Uterus (tissue), 4 donors: ENCODE data around the gene PWWP2B. TPM values are rescaled to one million over a fixed set of nuclear protein-coding genes. Genes with fewer than 3 reads are reported as not detected.

Experiments
- DNase-seq, 2 donors: peaks; one replicate each; pipeline ENCODE4 v3.0.0-alpha.2; 2019 to 2020
- H3K27ac ChIP-seq, 2 donors: fragments of 200-600 bp; sonication (generic); 1 replicate in 1 of 2; 2 replicates in 1 of 2; pipeline ENCODE4 v1.5.1; 2016 to 2018
- H3K27me3 ChIP-seq, 2 donors: fragments of 200-600 bp; sonication (generic); one replicate each; pipeline ENCODE4 v1.5.1; 2018 to 2019; ENCODE audit warnings: control low read depth in 1 of 2
- H3K36me3 ChIP-seq, 2 donors: fragments of 200-600 bp; sonication (generic); one replicate each; pipeline ENCODE4 v1.5.1; 2019; ENCODE audit warnings: control low read depth in 1 of 2
- H3K4me1 ChIP-seq, 2 donors: fragments of 200-600 bp; sonication (generic); one replicate each; pipeline ENCODE4 v1.5.1; 2018 to 2019; ENCODE audit warnings: control low read depth in 1 of 2
- H3K4me3 ChIP-seq, 2 donors: fragments of 200-600 bp; sonication (generic); 1 replicate in 1 of 2; 2 replicates in 1 of 2; pipeline ENCODE4 v1.5.1; 2018 to 2019; ENCODE audit warnings: mild to moderate bottlenecking in 1 of 2
- H3K9me3 ChIP-seq, 2 donors: fragments of 200-600 bp; sonication (generic); one replicate each; pipeline ENCODE4 v1.5.1; 2019; ENCODE audit warnings: control low read depth in 1 of 2
- CTCF ChIP-seq, 4 experiments: fragments of 200-600 bp in 2 of 4; fragments of 450-650 bp in 2 of 4; sonication (generic) in 2 of 4; IDR thresholded peaks; one replicate each; pipeline ENCODE4 v1.5.1; 2016 to 2019; ENCODE audit warnings: antibody characterized with exemption in 4 of 4, mild to moderate bottlenecking in 2 of 4, moderate library complexity in 1 of 4
- POLR2A ChIP-seq, 2 donors: fragments of 450-650 bp; IDR thresholded peaks; one replicate each; pipeline ENCODE4 v1.6.1; 2016; ENCODE audit warnings: antibody characterized with exemption in 2 of 2, mild to moderate bottlenecking in 1 of 2, moderate library complexity in 1 of 2
- intact Hi-C: fragments of 100-400 bp; cut with DNase I; formaldehyde crosslinking; loops from one replicate; pipeline ENCODE4 v1.15.1; 2023; ENCODE audit warnings: low total_unique reads
- total RNA-seq, 4 donors: library from RNA; depleted of rRNA in 3 of 4; stranded (reverse); fragments of >200 nt in 3 of 4; gene quantifications; one replicate each; pipeline versions ENCODE4 v1.1.0 to v1.2.4, GENCODE V29; 2014 to 2023
- donor health status: DM: yes; HTN: yes; CAD: no.

The PWWP2B gene
- total RNA-seq, 4 donors from 2014 or later = 0.29 to 27.6 (median 8.3) TPM

DNA sequence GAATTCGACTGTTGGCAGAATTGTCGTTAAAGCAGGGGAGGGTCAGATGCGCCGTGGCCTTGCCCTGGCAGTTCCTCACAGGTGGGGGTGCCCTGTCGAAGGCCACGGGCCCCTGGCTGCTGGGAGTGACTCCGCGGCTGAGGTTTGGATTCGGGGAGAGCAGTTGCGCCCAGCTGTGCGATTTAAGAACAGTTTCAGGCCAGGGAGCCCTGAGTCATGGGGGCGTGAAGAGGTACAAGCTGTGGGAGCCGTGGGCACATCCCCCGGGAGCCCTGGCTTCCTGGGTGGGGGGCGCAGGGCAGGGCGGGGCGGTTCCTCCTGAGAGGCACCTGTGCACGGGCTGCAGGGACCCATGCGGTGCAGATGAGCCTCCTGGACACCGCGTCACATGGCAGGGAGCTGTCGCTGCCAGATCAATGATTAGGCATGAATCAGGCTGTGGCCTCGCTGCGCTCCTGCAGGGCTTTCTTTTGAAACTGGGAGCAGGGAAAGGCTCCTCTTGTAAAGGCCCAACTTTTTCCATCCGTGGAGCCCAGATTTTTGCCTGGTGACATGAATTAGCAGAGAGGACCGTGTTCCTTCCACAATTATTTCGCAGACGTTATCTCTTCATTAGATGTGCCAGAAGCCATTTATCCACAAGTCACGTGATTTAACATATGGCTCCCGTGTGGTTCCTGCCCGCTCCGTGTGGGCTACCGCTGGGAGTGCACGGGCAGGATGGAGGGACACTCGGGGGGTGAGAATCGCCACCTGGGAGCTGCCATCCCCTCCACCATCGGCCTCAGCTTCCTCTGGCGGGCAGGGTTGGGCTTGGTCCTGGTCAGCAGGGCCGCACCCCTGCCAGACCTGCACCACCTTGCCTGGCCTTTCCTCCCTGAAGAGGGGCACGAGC lies 918 bp downstream of the PWWP2B start:
- no peaks in the 10 kb centered on the region for H3K36me3 ChIP-seq
- no peaks in the 10 kb centered on the region for H3K9me3 ChIP-seq
- DNase-seq = peak in 1 of 2 donors; percentile 63
- H3K4me3 ChIP-seq = peak overlapping the region; percentile 62 to 98
- intact Hi-C loops = no loop called here
- peak overlapping the region; percentile 95 to 96 for H3K27ac ChIP-seq
- no peaks in the 10 kb centered on the region for H3K27me3 ChIP-seq
- TF ChIP-seq CTCF (IDR thresholded peaks at IDR 0.05) (no peak), POLR2A (IDR thresholded peaks at IDR 0.05) (no peak)
- peaks cover 0 to 20% of the 10 kb centered on the region in 2 donors for H3K4me1 ChIP-seq

DNA sequence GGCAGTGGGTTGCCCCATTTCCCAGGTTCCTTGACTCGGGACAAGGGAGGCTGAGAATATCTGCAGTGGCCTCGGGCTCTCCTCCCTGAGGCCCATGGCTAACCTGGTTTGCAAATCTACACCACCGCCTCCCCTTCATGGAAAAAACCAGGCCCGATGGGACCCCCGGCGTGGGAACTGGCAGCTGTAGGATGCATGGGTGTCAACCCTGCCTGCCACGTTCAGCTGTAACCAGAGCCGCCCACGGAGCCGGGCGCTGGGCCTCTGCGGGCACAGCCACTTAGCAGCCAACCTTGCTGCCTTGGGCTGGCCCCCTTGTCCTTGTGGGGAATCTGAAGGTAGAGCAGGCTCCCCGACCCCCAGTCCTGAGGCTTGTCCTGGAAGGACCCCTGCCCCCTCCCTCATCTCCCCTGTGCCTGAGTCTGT lies 1.6 kb downstream of the PWWP2B start:
- Histone ChIP-seq H3K27me3 (no peaks in the 10 kb centered on the region), H3K4me1 (peaks cover 0 to 20% of the 10 kb centered on the region in 2 donors), H3K27ac (no peak overlapping the region), H3K36me3 (no peaks in the 10 kb centered on the region), H3K9me3 (no peaks in the 10 kb centered on the region), H3K4me3 (peak overlapping the region in 1 of 2 donors; percentile 98)
- TF ChIP-seq POLR2A (IDR thresholded peaks at IDR 0.05) (no peak), CTCF (IDR thresholded peaks at IDR 0.05) (no peak)
- intact Hi-C loops = no loop called here
- DNase-seq = peak in 1 of 2 donors; percentile 22

- Histone ChIP-seq H3K4me3 (no peak overlapping the region), H3K27ac (no peak overlapping the region), H3K9me3 (no peaks in the 10 kb centered on the region), H3K36me3 (no peaks in the 10 kb centered on the region), H3K27me3 (no peaks in the 10 kb centered on the region), H3K4me1 (peaks cover 0 to 20% of the 10 kb centered on the region in 2 donors)
- intact Hi-C loops = no loop called here
- DNase-seq = peak in 1 of 2 donors; percentile 16
- TF ChIP-seq CTCF (IDR thresholded peaks at IDR 0.05) (no peak), POLR2A (IDR thresholded peaks at IDR 0.05) (no peak)
These were observed 2.4 kb downstream of the PWWP2B start for GRCh38 chr10:132399117-132400035.

GRCh38 chr10:132400041-132400546 lies 3.1 kb downstream of the PWWP2B start:
- Histone ChIP-seq H3K27me3 (no peaks in the 10 kb centered on the region), H3K36me3 (no peaks in the 10 kb centered on the region), H3K4me1 (peaks cover 0 to 20% of the 10 kb centered on the region in 2 donors), H3K27ac (peak overlapping the region; percentile 42 to 49), H3K4me3 (no peak overlapping the region), H3K9me3 (no peaks in the 10 kb centered on the region)
- TF ChIP-seq POLR2A (IDR thresholded peaks at IDR 0.05) (no peak), CTCF (IDR thresholded peaks at IDR 0.05) (no peak)
- intact Hi-C loops = no loop called here
- DNase-seq = no peak
